Measurements from ENCODE around the gene TCL1B.

Gene TCL1B

GRCh38 chr14:95679998-95680735, 6.1 kb upstream of the TCL1B start:
- DNase-seq (ENCODE audit: low read depth): no peak
- no peak overlapping the region for H3K4me3 ChIP-seq (ENCODE audit: low read length)
- TF ChIP-seq CTCF (conservative IDR thresholded peaks at IDR 0.05; ENCODE audit: low read depth, low read length): no peak

- no peak for TF ChIP-seq CTCF (conservative IDR thresholded peaks at IDR 0.05; ENCODE audit: low read depth, low read length)
- H3K4me3 ChIP-seq (ENCODE audit: low read length): no peak overlapping the region
- no peak for DNase-seq (ENCODE audit: low read depth)
Observed at GRCh38 chr14:95681153-95681552, 5.1 kb upstream of the TCL1B start.

- no peak overlapping the region for H3K4me3 ChIP-seq (ENCODE audit: low read length)
- DNase-seq (ENCODE audit: low read depth): no peak
- peak; percentile 26 for TF ChIP-seq CTCF (conservative IDR thresholded peaks at IDR 0.05; ENCODE audit: low read depth, low read length)
Observed at GRCh38 chr14:95683793-95684192, 2.4 kb upstream of the TCL1B start.

- TF ChIP-seq CTCF (conservative IDR thresholded peaks at IDR 0.05; ENCODE audit: low read depth, low read length): no peak
- no peak for DNase-seq (ENCODE audit: low read depth)
- no peak overlapping the region for H3K4me3 ChIP-seq (ENCODE audit: low read length)
Observed at GRCh38 chr14:95686935-95687334, 709 bp downstream of the TCL1B start.

GRCh38 chr14:95689441-95689840, 3.2 kb downstream of the TCL1B start:
- no peak overlapping the region for H3K4me3 ChIP-seq (ENCODE audit: low read length)
- TF ChIP-seq CTCF (conservative IDR thresholded peaks at IDR 0.05; ENCODE audit: low read depth, low read length): no peak
- DNase-seq (ENCODE audit: low read depth): no peak

GRCh38 chr14:95690815-95691214, 4.6 kb downstream of the TCL1B start:
- DNase-seq (ENCODE audit: low read depth): no peak
- TF ChIP-seq CTCF (conservative IDR thresholded peaks at IDR 0.05; ENCODE audit: low read depth, low read length): no peak
- no peak overlapping the region for H3K4me3 ChIP-seq (ENCODE audit: low read length)

- H3K4me3 ChIP-seq (ENCODE audit: low read length): no peak overlapping the region
- DNase-seq (ENCODE audit: low read depth): no peak
- no peak for TF ChIP-seq CTCF (conservative IDR thresholded peaks at IDR 0.05; ENCODE audit: low read depth, low read length)
Observed at GRCh38 chr14:95691591-95691990, 5.4 kb downstream of the TCL1B start.

All from retinal pigment epithelial cell (primary cell).